K562 (cell line): Measurements from ENCODE around the gene ZNF318. TPM values are rescaled to one million over a fixed set of nuclear protein-coding genes. Genes with fewer than 3 reads are reported as not detected.

Source experiments
- ATAC-seq: fragments of 200-7000 bp; cut with Tn5 transposase; 3 replicates; pipeline ENCODE4 v1.9.1; 2020; ENCODE audit warnings: moderate library complexity
- BruUV-seq: library from RNA; stranded (reverse); fragments of 400-500 nt; replicated peaks from 2 replicates; lab custom pipeline; 2021; lab: Mats Ljungman, UMichigan
- CTCF ChIA-PET: fragments of 300-600 bp; formaldehyde crosslinking; extraction: SDS; loops from one replicate; lab custom pipeline; 2021; ENCODE audit warnings: low intra/inter-chr PET ratio; lab: Yijun Ruan, JAX
- POLR2A ChIA-PET: fragments of 300-600, 350-650 bp; sonication (Branson Sonifier 250); formaldehyde crosslinking; extraction: SDS; loops from one replicate; lab custom pipeline; 2021; ENCODE audit warnings: antibody characterized with exemption, inconsistent platforms; lab: Yijun Ruan, JAX
- DNase-seq, 4 experiments: peaks; one replicate each; pipeline versions ENCODE4 v3.0.0 to v3.0.0-alpha.2; 2011 to 2018; ENCODE audit warnings: low spot score in 3 of 4, mixed read lengths in 3 of 4; ENCODE audit errors: extremely low read depth in 1 of 4
- FAIRE-seq: peaks from 2 replicates; lab custom pipeline; 2011; peaks lifted over from hg19 to GRCh38; lab: Jason Lieb, UNC
- H2AFZ ChIP-seq: 2 replicates; pipeline ENCODE4 v1.6.0; 2011; ENCODE audit warnings: low read depth, low read length, control low read depth, inconsistent platforms
- H3K27ac ChIP-seq: fragments of 200-600 bp; 3 replicates; pipeline ENCODE4 v1.8.0; 2011; ENCODE audit warnings: low read depth, mild to moderate bottlenecking, control low read depth, inconsistent platforms, low read length, moderate library complexity, mixed read lengths; ENCODE audit errors: extremely low read depth
- H3K27me3 ChIP-seq, 2 experiments: fragments of 300-600 bp in 1 of 2; 2 replicates in 1 of 2; 3 replicates in 1 of 2; pipeline versions ENCODE4 v1.6.0 to v1.8.0; 2011; ENCODE audit warnings: inconsistent platforms in 2 of 2, low read length in 2 of 2, mild to moderate bottlenecking in 1 of 2, mixed read lengths in 1 of 2, moderate library complexity in 1 of 2; ENCODE audit not compliant: control insufficient read depth in 2 of 2, insufficient read depth in 2 of 2
- H3K36me3 ChIP-seq: fragments of 300-600 bp; 3 replicates; pipeline ENCODE4 v1.8.0; 2011; ENCODE audit warnings: mild to moderate bottlenecking, low read length, inconsistent platforms; ENCODE audit not compliant: control insufficient read depth, insufficient read depth
- H3K4me1 ChIP-seq, 2 experiments: fragments of 200-600 bp in 1 of 2; replicated peaks in 1 of 2; 2 replicates in 1 of 2; 3 replicates in 1 of 2; pipeline versions ENCODE4 v1.5.1 to v1.8.0; 2011; ENCODE audit warnings: inconsistent platforms in 2 of 2, low read length in 2 of 2, mild to moderate bottlenecking in 1 of 2, mixed read lengths in 1 of 2, moderate library complexity in 1 of 2; ENCODE audit not compliant: control insufficient read depth in 2 of 2, insufficient read depth in 2 of 2
- H3K4me2 ChIP-seq: 2 replicates; pipeline ENCODE4 v1.6.1; 2011; ENCODE audit warnings: low read length, control low read depth, inconsistent platforms, mixed read lengths; ENCODE audit not compliant: insufficient read depth
- H3K4me3 ChIP-seq: fragments of 200-600 bp; sonication (generic), shearing (Covaris generic); 2 replicates; pipeline ENCODE4 v1.5.1; 2016; ENCODE audit warnings: control low read depth, inconsistent platforms
- H3K79me2 ChIP-seq: fragments of 200-600 bp; 3 replicates; pipeline ENCODE4 v1.8.0; 2011; ENCODE audit warnings: low read length, inconsistent platforms; ENCODE audit not compliant: control insufficient read depth, insufficient read depth
- H3K9ac ChIP-seq, 2 experiments: 2 replicates each; pipeline versions ENCODE4 v1.6.0 to v1.6.1; 2011; ENCODE audit warnings: low read depth in 2 of 2, low read length in 2 of 2, control low read depth in 1 of 2, inconsistent platforms in 1 of 2, mild to moderate bottlenecking in 1 of 2, mixed read lengths in 1 of 2; ENCODE audit not compliant: insufficient read depth in 1 of 2
- H3K9me1 ChIP-seq: one replicate; pipeline ENCODE4 v1.6.0; 2011; ENCODE audit warnings: inconsistent platforms, mild to moderate bottlenecking, low read length, moderate library complexity; ENCODE audit not compliant: control insufficient read depth, insufficient read depth
- H3K9me3 ChIP-seq: replicated peaks from 2 replicates; pipeline ENCODE4 v1.5.1; 2011; ENCODE audit warnings: low read depth, low read length, inconsistent platforms; ENCODE audit not compliant: control insufficient read depth, insufficient read depth
- H4K20me1 ChIP-seq: replicated peaks from 2 replicates; pipeline ENCODE4 v1.6.1; 2011; ENCODE audit warnings: low read length, inconsistent platforms, mixed read lengths; ENCODE audit not compliant: control insufficient read depth, insufficient read depth
- CTBP1 ChIP-seq: fragments of 450-650 bp; IDR thresholded peaks from 2 replicates; pipeline ENCODE4 v1.6.1; 2016; ENCODE audit warnings: borderline replicate concordance
- EZH2 ChIP-seq: IDR thresholded peaks from 2 replicates; pipeline ENCODE4 v1.6.1; 2012; ENCODE audit warnings: low read depth, mild to moderate bottlenecking, inconsistent platforms, low read length, borderline replicate concordance
- HNRNPK ChIP-seq: fragments of 200-400 bp; formaldehyde crosslinking; IDR thresholded peaks from one replicate; pipeline ENCODE4 v1.6.1; 2018; ENCODE audit warnings: mild to moderate bottlenecking, low read depth, low read length; ENCODE audit not compliant: poor library complexity, severe bottlenecking
- JUND ChIP-seq, 2 experiments: IDR thresholded peaks; 2 replicates in 1 of 2; 3 replicates in 1 of 2; pipeline ENCODE4 v1.6.1; 2011; ENCODE audit warnings: borderline replicate concordance in 2 of 2, low read depth in 2 of 2, low read length in 2 of 2, improper control_type of control experiment in 1 of 2, missing biosample characterization in 1 of 2, missing genetic modification characterization in 1 of 2, missing genetic modification reagents in 1 of 2
- MEIS2 ChIP-seq: fragments of 450-650 bp; IDR thresholded peaks from 2 replicates; pipeline ENCODE4 v1.6.1; 2014; ENCODE audit warnings: mild to moderate bottlenecking; ENCODE audit not compliant: partially characterized antibody
- MTF1 ChIP-seq: fragments of 250-450 bp; sonication (Bioruptor Pico); IDR thresholded peaks from 2 replicates; pipeline ENCODE4 v1.9.0; 2021; ENCODE audit warnings: moderate library complexity, mild to moderate bottlenecking, inconsistent platforms, borderline replicate concordance
- NCOR1 ChIP-seq: fragments of 450-650 bp; IDR thresholded peaks from 2 replicates; pipeline ENCODE4 v1.6.1; 2016; ENCODE audit warnings: mild to moderate bottlenecking, moderate library complexity
- NR3C1 ChIP-seq: sonication (generic); formaldehyde crosslinking; IDR thresholded peaks from 2 replicates; pipeline ENCODE4 v1.8.1; 2022; ENCODE audit warnings: missing genetic modification reagents
- OTX1 ChIP-seq: fragments of 450-650 bp; formaldehyde crosslinking; IDR thresholded peaks from 2 replicates; pipeline ENCODE4 v1.4.0; 2022; ENCODE audit warnings: mild to moderate bottlenecking
- PYGO2 ChIP-seq: fragments of 450-650 bp; IDR thresholded peaks from 2 replicates; pipeline ENCODE4 v1.6.1; 2016; ENCODE audit warnings: mild to moderate bottlenecking, missing genetic modification characterization, moderate library complexity, missing compliant biosample characterization
- RBM14 ChIP-seq: fragments of 200-400 bp; formaldehyde crosslinking; IDR thresholded peaks from 2 replicates; pipeline ENCODE4 v1.6.1; 2018; ENCODE audit warnings: low read depth, mild to moderate bottlenecking, low read length, moderate library complexity, borderline replicate concordance; ENCODE audit not compliant: insufficient read depth
- SIN3B ChIP-seq: fragments of 450-650 bp; IDR thresholded peaks from 2 replicates; pipeline ENCODE4 v1.6.1; 2017; ENCODE audit warnings: low read depth, mild to moderate bottlenecking, moderate library complexity
- THRB ChIP-seq: fragments of 450-650 bp; formaldehyde crosslinking; conservative IDR thresholded peaks from 2 replicates; pipeline ENCODE4 v1.4.0; 2022; ENCODE audit warnings: mild to moderate bottlenecking, missing genetic modification characterization
- ZNF583 ChIP-seq: fragments of 250-450 bp; sonication (Bioruptor Pico); IDR thresholded peaks from 2 replicates; pipeline ENCODE4 v1.4.0; 2020
- ZNF589 ChIP-seq: fragments of 200-800 bp; sonication (Bioruptor generic); IDR thresholded peaks from 2 replicates; pipeline ENCODE4 v1.6.1; 2016; ENCODE audit warnings: low read depth, missing genetic modification characterization, missing compliant biosample characterization
- ZNF76 ChIP-seq: fragments of 250-450 bp; sonication (Bioruptor Pico); IDR thresholded peaks from 2 replicates; pipeline ENCODE4 v1.4.0; 2020; ENCODE audit warnings: mild to moderate bottlenecking, moderate library complexity, borderline replicate concordance
- WGBS: fragments of 100-300 bp; shearing (Covaris generic); methylation state at CpG from one replicate; pipeline ENCODE4 v1.1.6; 2016; ENCODE audit warnings: low coverage, mixed read lengths; ENCODE audit not compliant: insufficient coverage; ENCODE audit errors: missing lambda C conversion rate; 5-methylcytosine and 5-hydroxymethylcytosine counted together
- in situ Hi-C: fragments of 300-500 bp; cut with MboI; formaldehyde crosslinking; loops from 4 replicates; pipeline ENCODE4 v1.15.0; 2018; ENCODE audit warnings: inconsistent platforms, mixed read lengths
- intact Hi-C: fragments of 100-400 bp; cut with micrococcal nuclease; formaldehyde crosslinking; loops from 2 replicates; pipeline ENCODE4 v1.14.2; 2022
- polyA plus RNA-seq, 8 experiments: library from polyadenylated mRNA; depleted of rRNA in 4 of 8; stranded (reverse) in 5 of 8; unstranded in 3 of 8; fragments of >200 nt; fragmentation: Nextera tagmentation in 2 of 8; fragmentation: Illumina TruSeq in 1 of 8; extraction: Ambion mirVana in 2 of 8; extraction: Trizol in 1 of 8; gene quantifications; 2 replicates each; pipeline versions ENCODE4 v1.2.1 to v1.2.3, GENCODE V29; 2011 to 2014; ENCODE audit warnings: inconsistent platforms in 1 of 8, missing spikeins in 1 of 8
- total RNA-seq, 7 experiments: library from RNA; depleted of rRNA in 6 of 7; stranded (reverse); fragments of >200 nt in 6 of 7; fragmentation: Illumina TruSeq in 2 of 7; extraction: Trizol in 2 of 7; gene quantifications; 2 replicates each; pipeline versions ENCODE4 v1.2.1 to v1.2.3, GENCODE V29; 2011 to 2021; ENCODE audit warnings: low replicate concordance in 1 of 7
- TF ChIP-seq, protein P1 (sequence below), 2 experiments: fragments of 450-650 bp in 1 of 2; sonication (generic) in 1 of 2; formaldehyde crosslinking in 1 of 2; IDR thresholded peaks in 1 of 2; conservative IDR thresholded peaks in 1 of 2; 2 replicates each; pipeline versions ENCODE4 v1.6.1 to v1.8.1; 2016 to 2023; ENCODE audit warnings: mild to moderate bottlenecking in 2 of 2, moderate library complexity in 2 of 2, inconsistent platforms in 1 of 2, missing genetic modification reagents in 1 of 2
- TF ChIP-seq, protein P2 (sequence below): fragments of 450-650 bp; IDR thresholded peaks from 2 replicates; pipeline ENCODE4 v1.6.1; 2017; ENCODE audit warnings: antibody characterized with exemption

The ZNF318 gene
- total and polyA plus RNA-seq, 9 of the 15 experiments (the other 6 are each of a cell fraction or from before 2014, with no cell fraction given), result 3.2 to 19.0 (median 9.2) TPM

DNA sequence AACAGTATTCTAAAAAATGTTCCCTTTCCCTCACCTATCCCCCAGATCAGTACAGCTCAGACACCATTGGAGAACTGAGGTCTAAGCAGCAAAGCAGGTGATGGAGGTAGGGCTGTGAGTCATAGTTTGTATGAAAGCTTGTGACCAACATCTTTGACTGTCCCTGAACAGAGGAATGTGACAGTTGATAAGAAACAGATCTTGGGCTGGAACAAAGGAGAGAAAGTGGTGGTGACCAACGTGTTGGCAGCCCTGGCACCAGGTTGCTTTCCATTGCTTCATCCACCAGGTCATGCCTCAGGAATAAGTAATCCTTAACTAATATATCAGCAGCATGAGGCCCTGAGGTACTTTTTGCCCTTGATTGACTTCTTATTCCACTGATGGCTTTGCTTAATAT, 40.9 kb downstream of the ZNF318 start:
- BruUV-seq, result no TSS peak
- H3K4me1 ChIP-seq, result no peaks in the 10 kb centered on the region; a peak in 1 of 5 replicates
- no peak overlapping the region for H3K9ac ChIP-seq
- no peak overlapping the region for H2AFZ ChIP-seq
- H3K36me3 ChIP-seq, result no peaks in the 10 kb centered on the region
- in situ Hi-C loops (no loop called here), intact Hi-C loops (no loop called here)
- CTCF ChIA-PET, result no interaction called here
- peak in 2 of 4 experiments; percentile 27 to 37 for DNase-seq
- H3K9me3 ChIP-seq, result no peaks in the 10 kb centered on the region
- H4K20me1 ChIP-seq, result no peaks in the 10 kb centered on the region
- ATAC-seq, result peak; percentile 63; the same call in 2 of the 3 replicates
- no peak for FAIRE-seq
- 0% methylated on average over 1 of the region's 1 CpG for whole genome bisulfite sequencing
- peaks cover 4 to 7% of the 10 kb centered on the region in 2 experiments; a peak in 1 of 5 replicates for H3K27me3 ChIP-seq
- H3K9me1 ChIP-seq, result no peaks in the 10 kb centered on the region
- no peaks in the 10 kb centered on the region for H3K79me2 ChIP-seq
- no peak overlapping the region for H3K27ac ChIP-seq
- POLR2A ChIA-PET, result interaction anchor here (0.6 to 1.7 kb wide), 6 partner anchors 10 to 408 kb away, joined by 3 to 6 read pairs (median 3); partner anchors contain the start of gene CRIP3
- H3K4me3 ChIP-seq, result no peak overlapping the region
- no peak overlapping the region for H3K4me2 ChIP-seq
- peak; percentile 75; the same call in 1 of the 2 replicates for TF ChIP-seq JUND (IDR thresholded peaks at IDR 0.05; ENCODE audit: borderline replicate concordance, low read depth, low read length)
- peak; percentile 50; the same call in 1 of the 3 replicates for TF ChIP-seq JUND (tag; IDR thresholded peaks at IDR 0.05; ENCODE audit: borderline replicate concordance, low read depth, low read length)
- TF ChIP-seq, protein P1, sequence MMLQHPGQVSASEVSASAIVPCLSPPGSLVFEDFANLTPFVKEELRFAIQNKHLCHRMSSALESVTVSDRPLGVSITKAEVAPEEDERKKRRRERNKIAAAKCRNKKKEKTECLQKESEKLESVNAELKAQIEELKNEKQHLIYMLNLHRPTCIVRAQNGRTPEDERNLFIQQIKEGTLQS (IDR thresholded peaks at IDR 0.05), result peak; percentile 51; the same call in 1 of the 2 replicates
- TF ChIP-seq, protein P1 (CRISPR knock-in tag; conservative IDR thresholded peaks at IDR 0.05), result no peak
- no peak for TF ChIP-seq ZNF76
- TF ChIP-seq RBM14, result no peak
- TF ChIP-seq ZNF589 (CRISPR knock-in tag), result 0 out of 2 replicates have a peak, but pooled peaks have one; percentile 31
- TF ChIP-seq EZH2, result no peak
- TF ChIP-seq MEIS2, result peak; percentile 30
- no peak for TF ChIP-seq NR3C1 (CRISPR knock-in tag)
- TF ChIP-seq HNRNPK, result no peak
- TF ChIP-seq NCOR1, result no peak
- TF ChIP-seq, protein P2, sequence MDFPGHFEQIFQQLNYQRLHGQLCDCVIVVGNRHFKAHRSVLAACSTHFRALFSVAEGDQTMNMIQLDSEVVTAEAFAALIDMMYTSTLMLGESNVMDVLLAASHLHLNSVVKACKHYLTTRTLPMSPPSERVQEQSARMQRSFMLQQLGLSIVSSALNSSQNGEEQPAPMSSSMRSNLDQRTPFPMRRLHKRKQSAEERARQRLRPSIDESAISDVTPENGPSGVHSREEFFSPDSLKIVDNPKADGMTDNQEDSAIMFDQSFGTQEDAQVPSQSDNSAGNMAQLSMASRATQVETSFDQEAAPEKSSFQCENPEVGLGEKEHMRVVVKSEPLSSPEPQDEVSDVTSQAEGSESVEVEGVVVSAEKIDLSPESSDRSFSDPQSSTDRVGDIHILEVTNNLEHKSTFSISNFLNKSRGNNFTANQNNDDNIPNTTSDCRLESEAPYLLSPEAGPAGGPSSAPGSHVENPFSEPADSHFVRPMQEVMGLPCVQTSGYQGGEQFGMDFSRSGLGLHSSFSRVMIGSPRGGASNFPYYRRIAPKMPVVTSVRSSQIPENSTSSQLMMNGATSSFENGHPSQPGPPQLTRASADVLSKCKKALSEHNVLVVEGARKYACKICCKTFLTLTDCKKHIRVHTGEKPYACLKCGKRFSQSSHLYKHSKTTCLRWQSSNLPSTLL, result no peak
- no peak for TF ChIP-seq MTF1
- no peak for TF ChIP-seq PYGO2 (tag)
- TF ChIP-seq SIN3B, result no peak
- TF ChIP-seq THRB (CRISPR knock-in tag), result no peak
- no peak for TF ChIP-seq ZNF583 (CRISPR knock-in tag)
- TF ChIP-seq OTX1 (CRISPR knock-in tag), result no peak
- TF ChIP-seq CTBP1, result peak; percentile 66
